Activated CD8-positive, alpha-beta memory T cell treated with anti-CD3 and anti-CD28 coated beads, Interleukin-2, amount 10 ng/mL, durations not matched to agents 7 days and 5 days (primary cell): ENCODE measurements around the gene PKMYT1. TPM values are rescaled to one million over a fixed set of nuclear protein-coding genes. Genes with fewer than 3 reads are reported as not detected.
A peak's percentile ranks its signal among the peaks of the same experiment; 100 is the strongest.

Experiments used
- ATAC-seq: fragments of 150-1000 bp; cut with Tn5 transposase; one replicate; pipeline ENCODE4 v1.10.0; 2021; ENCODE audit warnings: moderate library complexity
- CTCF ChIA-PET: fragments of 350-600 bp; sonication (Branson Sonifier 250); formaldehyde crosslinking; loops from one replicate; lab custom pipeline; 2021; ENCODE audit warnings: antibody characterized with exemption; lab: Charles Lee
- DNase-seq: peaks from one replicate; pipeline ENCODE4 v3.0.0-alpha.2; 2020
- H3K27ac Mint-ChIP-seq: one replicate; pipeline ENCODE4 v1.8.0; 2021; ENCODE audit warnings: mild to moderate bottlenecking, mixed read lengths
- H3K27me3 Mint-ChIP-seq: one replicate; pipeline ENCODE4 v1.8.0; 2021; ENCODE audit warnings: mixed read lengths
- H3K36me3 Mint-ChIP-seq: one replicate; pipeline ENCODE4 v1.8.0; 2021; ENCODE audit warnings: mild to moderate bottlenecking, mixed read lengths
- H3K4me1 Mint-ChIP-seq: one replicate; pipeline ENCODE4 v1.8.0; 2021; ENCODE audit warnings: mixed read lengths
- H3K4me3 Mint-ChIP-seq: one replicate; pipeline ENCODE4 v1.8.0; 2021; ENCODE audit warnings: mild to moderate bottlenecking, moderate library complexity, mixed read lengths
- H3K9me3 Mint-ChIP-seq: one replicate; pipeline ENCODE4 v1.8.0; 2022; ENCODE audit warnings: low read depth, mixed read lengths
- total RNA-seq, 2 experiments: library from RNA; stranded (reverse); gene quantifications; one replicate each; pipeline ENCODE4 v1.2.3, GENCODE V29; 2021

Gene PKMYT1
- 100 to 1,000 TPM; 146 to 199 TPM for total RNA-seq

DNA sequence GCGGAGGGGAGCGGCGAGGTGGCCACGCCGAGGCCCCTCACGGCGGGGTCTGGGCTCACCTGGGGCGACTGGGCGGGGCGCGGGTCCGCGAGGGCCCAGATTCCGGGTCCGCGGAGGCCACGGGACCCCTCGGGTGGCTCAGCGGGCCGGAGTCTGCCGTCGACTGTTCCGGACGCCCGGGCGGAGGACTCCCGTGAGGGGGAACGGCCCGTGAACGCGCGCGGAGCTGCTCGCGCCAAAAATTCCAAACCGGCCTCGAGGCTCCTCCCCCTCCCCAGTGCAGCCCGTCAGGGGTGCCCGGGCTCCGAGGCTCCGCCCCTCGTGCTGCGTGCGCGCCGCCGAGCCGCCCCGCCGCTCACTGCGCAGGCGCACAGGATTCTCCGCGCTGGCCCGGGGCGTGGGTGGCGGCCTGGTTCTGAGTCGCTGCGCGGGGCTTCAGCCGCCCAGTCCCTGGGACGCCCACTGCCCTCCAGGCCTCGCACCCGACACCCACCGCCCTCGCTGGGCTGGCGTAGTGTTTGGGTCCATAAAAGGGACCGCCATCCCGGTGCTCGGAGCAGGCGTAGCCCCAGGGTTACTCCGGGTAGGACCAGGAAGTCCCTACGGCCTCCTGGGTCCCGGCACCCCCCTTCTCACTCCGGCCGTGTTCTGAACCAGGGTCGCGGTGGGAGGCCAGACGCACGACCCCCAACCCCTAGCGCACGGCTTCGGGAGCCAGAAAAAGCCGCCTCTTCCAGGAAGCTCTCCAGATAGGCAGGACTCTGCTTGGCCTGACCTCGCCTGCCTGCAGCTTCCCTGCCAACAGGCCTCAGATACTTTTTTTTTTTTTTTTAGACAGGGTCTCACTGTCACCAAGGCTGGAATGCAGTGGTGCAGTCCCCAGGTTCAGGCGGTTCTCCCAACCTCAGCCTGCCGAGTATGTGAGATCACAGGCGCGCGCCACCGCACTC, at the start of gene PKMYT1:
TSS of gene PKMYT1 (minus strand) at position 220 of the 950 bp plus-strand sequence. CDS start 789 bp downstream, outside the sequence.
- peaks cover 4% of the 10 kb centered on the region for H3K27me3 Mint-ChIP-seq
- H3K4me1 Mint-ChIP-seq: peaks cover 33% of the 10 kb centered on the region
- H3K4me3 Mint-ChIP-seq: peak within 1 kb of the TSS; percentile 93
- peak within 1 kb of the TSS; percentile 86 for H3K27ac Mint-ChIP-seq
- H3K36me3 Mint-ChIP-seq: peaks cover 15% of the 10 kb centered on the region
- ATAC-seq (peak; percentile 90), DNase-seq (peak; percentile 96)
- CTCF ChIA-PET: interaction anchor here (0.6 to 3.3 kb wide), 15 partner anchors 11 to 150 kb away, joined by 3 to 28 read pairs (median 4); partner anchors contain the start of genes KREMEN2, PAQR4 and TNFRSF12A
- no peaks in the 10 kb centered on the region for H3K9me3 Mint-ChIP-seq

DNA sequence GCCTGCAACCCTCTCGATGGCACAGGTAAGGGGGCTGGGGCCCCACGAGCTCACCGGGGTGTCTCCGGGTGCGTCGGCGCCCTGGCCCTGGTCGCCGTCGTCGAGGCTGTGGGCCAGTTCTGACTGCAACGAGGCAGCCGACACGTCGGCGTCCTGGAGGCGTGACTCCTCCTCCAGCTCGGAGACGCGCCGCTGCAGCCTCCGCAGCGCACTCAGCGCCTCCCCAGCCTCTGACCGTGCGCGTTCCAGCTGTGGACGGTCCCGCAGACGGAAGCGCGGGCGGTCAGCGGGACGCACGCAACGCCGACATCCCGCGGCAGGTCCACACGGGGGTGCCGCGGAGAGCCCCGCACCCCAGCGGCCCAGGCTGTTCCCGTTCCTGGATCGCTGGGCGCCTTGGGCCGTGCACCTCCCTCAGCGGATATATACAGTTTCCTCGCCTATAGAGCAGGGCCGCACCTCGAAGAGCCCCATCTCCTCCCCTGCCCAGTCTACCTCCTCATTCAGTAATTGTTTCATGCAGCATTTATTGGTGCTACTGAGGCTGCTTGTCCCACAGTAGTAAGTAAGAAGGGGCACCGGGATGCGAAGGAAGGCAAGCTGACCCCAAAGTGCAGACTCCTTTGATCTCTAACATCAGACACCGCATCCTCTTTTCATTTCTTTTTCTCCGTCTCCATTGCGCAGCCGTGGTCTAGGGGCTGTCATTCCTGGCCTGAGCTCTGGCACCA, 49.4 kb upstream of the PKMYT1 start:
- peak overlapping the region; percentile 62 for H3K27ac Mint-ChIP-seq
- CTCF ChIA-PET: interaction anchor here (0.9 to 17.9 kb wide), 15 partner anchors 9 to 161 kb away, joined by 3 to 370 read pairs (median 17); partner anchors contain the start of genes CLDN6, CLDN9, HCFC1R1 and IL32
- no peaks in the 10 kb centered on the region for H3K9me3 Mint-ChIP-seq
- peaks cover 44% of the 10 kb centered on the region for H3K4me1 Mint-ChIP-seq
- H3K4me3 Mint-ChIP-seq: peak overlapping the region; percentile 65
- peaks cover 11% of the 10 kb centered on the region for H3K36me3 Mint-ChIP-seq
- peak; percentile 81 for DNase-seq
- ATAC-seq: peak; percentile 66
- H3K27me3 Mint-ChIP-seq: peaks cover 50% of the 10 kb centered on the region

DNA sequence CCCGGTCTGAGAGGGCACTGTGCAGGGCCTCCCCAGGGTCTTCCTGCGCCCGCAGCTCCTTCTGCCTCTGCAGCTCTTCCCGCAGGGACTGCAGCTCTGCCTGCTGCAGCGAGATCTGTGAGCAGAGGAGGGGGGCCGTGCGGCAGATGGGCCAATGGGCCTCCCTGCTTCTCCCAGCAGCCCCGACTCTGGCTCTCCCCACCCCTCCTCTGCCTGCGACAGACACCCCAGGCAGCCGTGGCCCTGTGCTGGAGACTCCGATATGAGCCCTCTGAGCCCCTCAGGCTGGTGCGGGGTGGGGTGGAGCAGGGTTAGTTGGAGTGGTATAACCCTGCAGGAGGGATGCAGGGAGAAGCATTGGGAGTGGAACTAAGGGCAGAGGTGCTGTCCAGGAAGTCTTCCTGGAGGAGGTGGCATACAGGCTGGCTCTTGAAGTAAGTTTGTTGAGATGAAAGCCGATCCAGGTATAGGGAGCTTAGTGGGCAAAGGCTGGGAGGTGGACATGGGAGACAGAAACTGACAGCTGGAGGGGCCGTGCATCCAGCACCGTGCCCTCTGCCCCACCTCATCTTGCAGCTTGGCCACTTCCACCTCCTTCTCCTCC, 48.6 kb upstream of the PKMYT1 start:
- CTCF ChIA-PET: interaction anchor here (0.6 to 17.9 kb wide), 27 partner anchors 8 to 161 kb away, joined by 3 to 370 read pairs (median 7); partner anchors contain the start of genes CLDN6, CLDN9, HCFC1R1 and IL32
- no peak for DNase-seq
- no peak for ATAC-seq
- no peaks in the 10 kb centered on the region for H3K9me3 Mint-ChIP-seq
- H3K4me3 Mint-ChIP-seq: peak overlapping the region; percentile 65
- H3K27ac Mint-ChIP-seq: no peak overlapping the region
- peaks cover 12% of the 10 kb centered on the region for H3K36me3 Mint-ChIP-seq
- H3K4me1 Mint-ChIP-seq: peaks cover 46% of the 10 kb centered on the region
- H3K27me3 Mint-ChIP-seq: peaks cover 41% of the 10 kb centered on the region

- Mint-ChIP-seq H3K4me1 (peaks cover 47% of the 10 kb centered on the region), H3K36me3 (peaks cover 12% of the 10 kb centered on the region), H3K9me3 (no peaks in the 10 kb centered on the region), H3K27me3 (peaks cover 35% of the 10 kb centered on the region), H3K4me3 (peak overlapping the region; percentile 50), H3K27ac (peak overlapping the region; percentile 36)
- CTCF ChIA-PET: interaction anchor here (0.6 to 17.9 kb wide), 27 partner anchors 7 to 146 kb away, joined by 3 to 370 read pairs (median 5); partner anchors contain the start of genes CLDN6, CLDN9, HCFC1R1 and MMP25
- ATAC-seq: peak; percentile 43
- peak; percentile 90 for DNase-seq
Measured at GRCh38 chr16:3027983-3028715, 47.9 kb upstream of the PKMYT1 start.

DNA sequence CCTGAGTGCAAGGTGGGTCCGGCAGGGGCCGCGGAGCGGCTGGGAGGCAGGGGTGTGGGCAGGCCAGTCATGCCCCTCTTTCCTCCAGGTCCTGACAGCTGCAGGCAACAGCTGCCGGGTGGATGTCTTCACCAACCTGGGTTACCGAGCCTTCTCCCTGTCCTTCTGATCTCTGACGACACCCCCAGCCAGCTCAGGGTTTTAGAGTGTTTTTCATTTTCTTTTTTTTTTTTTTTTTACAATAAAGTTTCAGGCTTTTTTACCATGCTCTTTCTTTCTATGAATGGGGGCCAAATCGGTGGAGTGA, 47.2 kb upstream of the PKMYT1 start:
- peaks cover 12% of the 10 kb centered on the region for H3K36me3 Mint-ChIP-seq
- H3K27ac Mint-ChIP-seq: no peak overlapping the region
- no peaks in the 10 kb centered on the region for H3K9me3 Mint-ChIP-seq
- CTCF ChIA-PET: interaction anchor here (0.8 to 17.9 kb wide), 17 partner anchors 7 to 147 kb away, joined by 3 to 370 read pairs (median 10); partner anchors contain the start of genes CLDN6, CLDN9, HCFC1R1 and MMP25
- no peak for DNase-seq
- peaks cover 49% of the 10 kb centered on the region for H3K4me1 Mint-ChIP-seq
- no peak for ATAC-seq
- H3K4me3 Mint-ChIP-seq: no peak overlapping the region
- peaks cover 28% of the 10 kb centered on the region for H3K27me3 Mint-ChIP-seq

DNA sequence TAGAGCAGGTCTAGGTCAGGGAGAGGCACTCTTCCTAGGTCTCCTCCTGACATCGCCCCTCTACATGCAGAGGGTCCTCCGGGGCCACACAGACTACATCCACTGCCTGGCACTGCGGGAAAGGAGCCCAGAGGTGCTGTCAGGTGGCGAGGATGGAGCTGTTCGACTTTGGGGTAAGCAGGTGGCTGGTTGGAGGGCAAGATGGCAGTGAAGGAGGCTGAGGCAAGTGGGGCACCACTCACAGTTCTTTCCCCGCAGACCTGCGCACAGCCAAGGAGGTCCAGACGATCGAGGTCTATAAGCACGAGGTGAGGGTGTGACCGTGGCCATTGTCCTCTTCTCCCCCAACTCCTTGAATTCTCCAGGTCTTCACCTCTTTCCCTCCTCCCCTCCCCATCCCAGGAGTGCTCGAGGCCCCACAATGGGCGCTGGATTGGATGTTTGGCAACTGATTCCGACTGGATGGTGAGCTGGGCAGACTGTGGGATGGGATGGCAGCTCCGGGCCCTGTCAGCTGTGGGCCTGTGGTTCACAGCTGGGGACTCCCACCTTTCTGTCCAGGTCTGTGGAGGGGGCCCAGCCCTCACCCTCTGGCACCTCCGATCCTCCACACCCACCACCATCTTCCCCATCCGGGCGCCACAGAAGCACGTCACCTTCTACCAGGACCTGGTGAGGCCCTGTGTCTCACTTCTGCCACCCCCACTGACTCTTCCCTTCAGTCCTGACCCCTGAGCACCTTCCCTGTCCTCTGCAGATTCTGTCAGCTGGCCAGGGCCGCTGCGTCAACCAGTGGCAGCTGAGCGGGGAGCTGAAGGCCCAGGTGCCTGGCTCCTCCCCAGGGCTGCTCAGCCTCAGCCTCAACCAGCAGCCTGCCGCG, 46.6 kb upstream of the PKMYT1 start:
- CTCF ChIA-PET: interaction anchor here (1.2 to 17.9 kb wide), 12 partner anchors 6 to 124 kb away, joined by 3 to 370 read pairs (median 16); partner anchors contain the start of genes CLDN6, CLDN9, HCFC1R1 and MMP25
- no peak for DNase-seq
- Mint-ChIP-seq H3K27ac (no peak overlapping the region), H3K36me3 (peaks cover 12% of the 10 kb centered on the region), H3K4me3 (no peak overlapping the region), H3K9me3 (no peaks in the 10 kb centered on the region), H3K4me1 (peaks cover 52% of the 10 kb centered on the region), H3K27me3 (peaks cover 22% of the 10 kb centered on the region)
- no peak for ATAC-seq

- Mint-ChIP-seq H3K4me3 (no peak overlapping the region), H3K4me1 (peaks cover 58% of the 10 kb centered on the region), H3K9me3 (no peaks in the 10 kb centered on the region), H3K27me3 (peaks cover 20% of the 10 kb centered on the region), H3K27ac (no peak overlapping the region), H3K36me3 (peaks cover 12% of the 10 kb centered on the region)
- CTCF ChIA-PET: interaction anchor here (1.2 to 17.9 kb wide), 4 partner anchors 19 to 103 kb away, joined by 3 to 370 read pairs (median 264); partner anchors contain the start of genes CLDN9, MMP25 and PAQR4
- ATAC-seq (no peak), DNase-seq (no peak)
Measured at GRCh38 chr16:3026003-3026378, 45.7 kb upstream of the PKMYT1 start.

- Mint-ChIP-seq H3K4me1 (peaks cover 61% of the 10 kb centered on the region), H3K4me3 (no peak overlapping the region), H3K36me3 (peaks cover 12% of the 10 kb centered on the region), H3K27me3 (peaks cover 16% of the 10 kb centered on the region), H3K9me3 (no peaks in the 10 kb centered on the region), H3K27ac (no peak overlapping the region)
- DNase-seq: no peak
- no peak for ATAC-seq
- CTCF ChIA-PET: interaction anchor here (0.6 to 17.9 kb wide), 6 partner anchors 9 to 133 kb away, joined by 3 to 370 read pairs (median 106); partner anchors contain the start of genes CLDN9 and MMP25
Measured at GRCh38 chr16:3025032-3026002, 45.1 kb upstream of the PKMYT1 start.

- CTCF ChIA-PET: interaction anchor here (1.0 to 17.9 kb wide), 6 partner anchors 6 to 105 kb away, joined by 3 to 370 read pairs (median 134); partner anchors contain the start of genes CLDN9 and MMP25
- DNase-seq (peak; percentile 98), ATAC-seq (peak; percentile 80)
- Mint-ChIP-seq H3K36me3 (peaks cover 12% of the 10 kb centered on the region), H3K9me3 (no peaks in the 10 kb centered on the region), H3K27ac (peak within 1 kb of the TSS; percentile 92), H3K4me3 (peak within 1 kb of the TSS; percentile 75), H3K27me3 (peaks cover 7% of the 10 kb centered on the region), H3K4me1 (peaks cover 53% of the 10 kb centered on the region)
Measured at GRCh38 chr16:3023669-3024478, 43.6 kb upstream of the PKMYT1 start, which contains the start of the genes HCFC1R1 and THOC6. Gene HCFC1R1 (minus strand): TSS chr16:3023942. CDS start chr16:3023941, 1 bp downstream. Gene THOC6 (plus strand): TSS chr16:3024035. CDS start chr16:3024327, 292 bp downstream.

GRCh38 chr16:3023415-3023668, 43.1 kb upstream of the PKMYT1 start:
- DNase-seq: no peak
- Mint-ChIP-seq H3K27me3 (peaks cover 10% of the 10 kb centered on the region), H3K36me3 (peaks cover 12% of the 10 kb centered on the region), H3K4me3 (peak overlapping the region; percentile 75), H3K27ac (peak overlapping the region; percentile 92), H3K4me1 (peaks cover 50% of the 10 kb centered on the region), H3K9me3 (no peaks in the 10 kb centered on the region)
- no peak for ATAC-seq
- CTCF ChIA-PET: interaction anchor here (0.7 to 17.9 kb wide), 8 partner anchors 6 to 111 kb away, joined by 3 to 370 read pairs (median 18); partner anchors contain the start of genes CLDN9, MMP25, PKMYT1 and ZNF213
